Thoracic aorta (tissue), 2 donors: ENCODE data around the gene DNAJB2. TPM values are rescaled to one million over a fixed set of nuclear protein-coding genes. Genes with fewer than 3 reads are reported as not detected.

ENCODE experiments used
- ATAC-seq: fragments of 150-250 bp; one replicate; pipeline ENCODE4 v1.8.0; 2017; ENCODE audit warnings: low read depth; ENCODE audit not compliant: insufficient number of reproducible peaks, low FRiP score
- DNase-seq: peaks from one replicate; pipeline ENCODE4 v3.0.0-alpha.2; 2020; ENCODE audit warnings: low spot score
- H3K27ac ChIP-seq, 2 donors: fragments of 200-600 bp; sonication (generic); 1 replicate in 1 of 2; 2 replicates in 1 of 2; pipeline ENCODE4 v1.5.1; 2016; ENCODE audit warnings: mild to moderate bottlenecking in 2 of 2, moderate library complexity in 2 of 2
- H3K27me3 ChIP-seq: fragments of 200-600 bp; sonication (generic); replicated peaks from 2 replicates; pipeline ENCODE4 v1.6.0; 2016; ENCODE audit warnings: mild to moderate bottlenecking; ENCODE audit not compliant: insufficient read depth
- H3K36me3 ChIP-seq: fragments of 200-600 bp; sonication (generic); one replicate; pipeline ENCODE4 v1.5.1; 2016
- H3K4me1 ChIP-seq, 2 donors: fragments of 200-600 bp; sonication (generic); 1 replicate in 1 of 2; 2 replicates in 1 of 2; pipeline versions ENCODE4 v1.5.1 to v1.6.0; 2016; ENCODE audit warnings: low read depth in 2 of 2, mild to moderate bottlenecking in 1 of 2; ENCODE audit not compliant: control insufficient read depth in 1 of 2
- H3K4me3 ChIP-seq: fragments of 200-600 bp; sonication (generic); 2 replicates; pipeline ENCODE4 v1.5.1; 2016; ENCODE audit warnings: mild to moderate bottlenecking
- H3K9me3 ChIP-seq: fragments of 200-600 bp; sonication (generic); 2 replicates; pipeline ENCODE4 v1.5.1; 2016
- CTCF ChIP-seq: fragments of 200-600 bp; sonication (generic); IDR thresholded peaks from one replicate; pipeline ENCODE4 v1.5.1; 2019; ENCODE audit warnings: antibody characterized with exemption
- total RNA-seq, 2 donors: library from RNA; depleted of rRNA; stranded (reverse); fragments of >200 nt; gene quantifications; one replicate each; pipeline versions ENCODE4 v1.1.0 to v1.2.3, GENCODE V29; 2016

DNAJB2 gene
- total RNA-seq, 2 donors from 2014 or later = 56.9 to 61.2 TPM

- H3K4me1 ChIP-seq = no peaks in the 10 kb centered on the region
Measured at GRCh38 chr2:219331560-219332213, 52.5 kb downstream of the DNAJB2 start.

DNA sequence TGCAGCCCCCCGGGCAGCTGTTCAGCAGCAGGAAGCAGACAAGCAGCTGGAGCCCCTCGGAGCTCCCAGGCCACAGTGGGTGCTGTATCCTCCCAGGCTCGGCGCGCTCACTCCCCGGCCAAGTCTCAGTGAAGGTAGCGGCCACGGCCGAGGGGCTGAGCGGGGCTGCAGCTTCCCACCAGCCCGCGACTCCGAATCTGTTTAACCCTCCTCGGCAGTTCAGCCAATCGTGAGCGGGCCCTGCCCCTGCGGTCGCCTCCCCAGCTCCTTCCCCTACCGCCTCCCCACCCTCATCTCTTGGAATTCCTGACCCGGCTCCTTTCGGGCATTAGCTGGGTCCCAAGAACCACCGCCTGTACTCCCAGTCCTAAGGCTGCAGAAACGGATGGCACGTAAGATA, 53.4 kb downstream of the DNAJB2 start, which contains the start of gene RESP18:
Gene RESP18 (minus strand): TSS at position 203 of the 400 bp plus-strand sequence.
- Histone ChIP-seq H3K4me1 (no peaks in the 10 kb centered on the region), H3K9me3 (peaks cover 6% of the 10 kb centered on the region), H3K27me3 (no peaks in the 10 kb centered on the region), H3K27ac (no peak within 1 kb of the TSS), H3K36me3 (no peaks in the 10 kb centered on the region), H3K4me3 (no peak within 1 kb of the TSS)
- no peak for DNase-seq
- ATAC-seq = no peak
- TF ChIP-seq CTCF = no peak

More at GRCh38 chr2:219331560-219332213, 52.5 kb downstream of the DNAJB2 start:
- Histone ChIP-seq H3K36me3 (no peaks in the 10 kb centered on the region), H3K27me3 (no peaks in the 10 kb centered on the region), H3K4me3 (no peak overlapping the region), H3K27ac (no peak overlapping the region), H3K9me3 (peaks cover 4% of the 10 kb centered on the region)
- no peak for TF ChIP-seq CTCF
- ATAC-seq (no peak), DNase-seq (no peak)

DNA sequence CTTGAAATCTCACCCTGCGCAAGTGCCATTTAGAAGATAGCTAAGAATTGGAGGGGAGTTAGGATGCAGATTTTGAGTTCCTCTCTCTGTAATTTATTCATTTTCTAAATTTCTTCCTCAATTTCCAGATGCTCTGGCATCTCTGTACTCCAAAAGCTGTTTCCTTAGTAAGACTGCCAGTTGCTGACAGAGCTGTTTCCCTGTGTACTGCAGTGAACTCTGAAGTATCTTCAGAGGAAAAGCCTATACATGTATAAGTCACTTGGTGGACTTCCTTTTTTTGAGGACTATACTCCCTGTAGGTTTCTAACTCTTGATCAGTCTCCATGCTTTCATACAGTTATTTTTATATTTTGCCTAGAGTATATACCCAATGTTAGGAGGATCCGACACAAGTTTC, 54.9 kb downstream of the DNAJB2 start:
- TF ChIP-seq CTCF = no peak
- H3K27me3 ChIP-seq = no peaks in the 10 kb centered on the region
- H3K27ac ChIP-seq = no peak overlapping the region
- no peaks in the 10 kb centered on the region for H3K36me3 ChIP-seq
- H3K4me3 ChIP-seq = no peak overlapping the region
- ATAC-seq (no peak), DNase-seq (no peak)
- H3K4me1 ChIP-seq = no peaks in the 10 kb centered on the region
- H3K9me3 ChIP-seq = peaks cover 6% of the 10 kb centered on the region

GRCh38 chr2:219335373-219335786, 56.2 kb downstream of the DNAJB2 start:
- H3K9me3 ChIP-seq = peaks cover 6% of the 10 kb centered on the region
- TF ChIP-seq CTCF = no peak
- H3K4me1 ChIP-seq = no peaks in the 10 kb centered on the region
- DNase-seq (no peak), ATAC-seq (no peak)
- no peak overlapping the region for H3K27ac ChIP-seq
- no peaks in the 10 kb centered on the region for H3K36me3 ChIP-seq
- H3K27me3 ChIP-seq = no peaks in the 10 kb centered on the region
- H3K4me3 ChIP-seq = no peak overlapping the region

Other genes with a start within 250 kb of the DNAJB2 start
- not detected for gene CFAP65, start 237.8 kb upstream of the DNAJB2 start, total RNA-seq
- gene IHH, start 218.4 kb upstream of the DNAJB2 start, total RNA-seq = 1 to 10 TPM in 1 of 2 donors, not detected in 1; 1.6 TPM
- 10 to 100 TPM; 10.3 to 14.5 TPM for gene NHEJ1, start 118.6 kb upstream of the DNAJB2 start, total RNA-seq
- 1 to 10 TPM; 1.4 to 3.4 TPM for gene SLC23A3, start 109.3 kb upstream of the DNAJB2 start, total RNA-seq
- 10 to 100 TPM; 31.9 to 51.0 TPM for gene CNPPD1, start 102.4 kb upstream of the DNAJB2 start, total RNA-seq
- 10 to 100 TPM; 43.8 to 58.6 TPM for gene RETREG2, start 101.1 kb upstream of the DNAJB2 start, total RNA-seq
- gene ZFAND2B, start 72.6 kb upstream of the DNAJB2 start, total RNA-seq = 10 to 100 TPM; 21.7 to 83.8 TPM
- gene ABCB6, start 60.4 kb upstream of the DNAJB2 start, total RNA-seq = 10 to 100 TPM; 12.7 to 26.0 TPM
- 10 to 100 TPM; 39.4 to 60.4 TPM for gene ATG9A, start 49.7 kb upstream of the DNAJB2 start, total RNA-seq
- gene ANKZF1, start 49.6 kb upstream of the DNAJB2 start, total RNA-seq = 10 to 100 TPM; 69.7 to 72.6 TPM
- 10 to 100 TPM in 1 of 2 donors, 1 to 10 TPM in 1; 9.1 to 13.7 TPM for gene GLB1L, start 33.9 kb upstream of the DNAJB2 start, total RNA-seq
- 10 to 100 TPM; 10.7 to 11.7 TPM for gene STK16, start 33.9 kb upstream of the DNAJB2 start, total RNA-seq
- not detected for gene TUBA4B, start 26.1 kb upstream of the DNAJB2 start, total RNA-seq
- gene TUBA4A, start 25.4 kb upstream of the DNAJB2 start, total RNA-seq = 10 to 100 TPM; 20.4 to 84.6 TPM
- gene PTPRN, start 30.0 kb downstream of the DNAJB2 start, total RNA-seq = not detected
- not detected for gene RESP18, start 53.4 kb downstream of the DNAJB2 start, total RNA-seq
- gene DNPEP, start 108.5 kb downstream of the DNAJB2 start, total RNA-seq = 10 to 100 TPM; 42.7 to 51.2 TPM
- 100 to 1,000 TPM; 146 to 302 TPM for gene DES, start 139.0 kb downstream of the DNAJB2 start, total RNA-seq
- gene SPEG, start 155.5 kb downstream of the DNAJB2 start, total RNA-seq = 100 to 1,000 TPM; 426 to 455 TPM
- 10 to 100 TPM; 30.5 to 56.5 TPM for gene GMPPA, start 219.5 kb downstream of the DNAJB2 start, total RNA-seq
- under 1 TPM in 1 of 2 donors, not detected in 1; 0.41 TPM for gene ASIC4, start 235.1 kb downstream of the DNAJB2 start, total RNA-seq